Measurements from ENCODE around the gene SYNE3.

DNA sequence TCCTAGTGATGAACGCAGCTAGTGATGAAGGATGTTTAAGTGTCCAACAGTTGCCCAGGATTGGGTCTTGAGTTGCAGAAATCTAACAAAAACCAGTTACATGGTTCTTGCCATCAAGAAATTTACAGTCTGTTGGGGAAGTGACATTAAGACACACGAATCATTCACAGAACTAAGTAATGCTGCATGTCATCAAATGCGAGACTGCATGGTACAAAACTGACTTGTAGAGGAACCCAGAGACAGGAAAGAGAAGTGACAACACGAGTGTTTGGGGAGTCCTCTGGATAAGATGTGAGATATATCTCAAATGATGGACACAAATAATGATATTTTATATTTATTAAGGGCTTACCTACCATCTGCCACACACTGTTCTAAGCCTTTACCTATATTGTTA is 6.1 kb upstream of the SYNE3 start:
- TF ChIP-seq, protein P1, sequence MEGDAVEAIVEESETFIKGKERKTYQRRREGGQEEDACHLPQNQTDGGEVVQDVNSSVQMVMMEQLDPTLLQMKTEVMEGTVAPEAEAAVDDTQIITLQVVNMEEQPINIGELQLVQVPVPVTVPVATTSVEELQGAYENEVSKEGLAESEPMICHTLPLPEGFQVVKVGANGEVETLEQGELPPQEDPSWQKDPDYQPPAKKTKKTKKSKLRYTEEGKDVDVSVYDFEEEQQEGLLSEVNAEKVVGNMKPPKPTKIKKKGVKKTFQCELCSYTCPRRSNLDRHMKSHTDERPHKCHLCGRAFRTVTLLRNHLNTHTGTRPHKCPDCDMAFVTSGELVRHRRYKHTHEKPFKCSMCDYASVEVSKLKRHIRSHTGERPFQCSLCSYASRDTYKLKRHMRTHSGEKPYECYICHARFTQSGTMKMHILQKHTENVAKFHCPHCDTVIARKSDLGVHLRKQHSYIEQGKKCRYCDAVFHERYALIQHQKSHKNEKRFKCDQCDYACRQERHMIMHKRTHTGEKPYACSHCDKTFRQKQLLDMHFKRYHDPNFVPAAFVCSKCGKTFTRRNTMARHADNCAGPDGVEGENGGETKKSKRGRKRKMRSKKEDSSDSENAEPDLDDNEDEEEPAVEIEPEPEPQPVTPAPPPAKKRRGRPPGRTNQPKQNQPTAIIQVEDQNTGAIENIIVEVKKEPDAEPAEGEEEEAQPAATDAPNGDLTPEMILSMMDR (optimal IDR thresholded peaks at IDR 0.05 in 1 of 3, IDR thresholded peaks at IDR 0.05 in 1 of 3, conservative IDR thresholded peaks at IDR 0.05 in 1 of 3; ENCODE audit: extremely low read depth in 1 of 3, insufficient read depth in 2 of 3, low read length in 3 of 3) = no peak
- TF ChIP-seq EZH2 (IDR thresholded peaks at IDR 0.05; ENCODE audit: low read length) = no peak
